ENCODE data around the gene MYADML2.

Gene MYADML2

DNA sequence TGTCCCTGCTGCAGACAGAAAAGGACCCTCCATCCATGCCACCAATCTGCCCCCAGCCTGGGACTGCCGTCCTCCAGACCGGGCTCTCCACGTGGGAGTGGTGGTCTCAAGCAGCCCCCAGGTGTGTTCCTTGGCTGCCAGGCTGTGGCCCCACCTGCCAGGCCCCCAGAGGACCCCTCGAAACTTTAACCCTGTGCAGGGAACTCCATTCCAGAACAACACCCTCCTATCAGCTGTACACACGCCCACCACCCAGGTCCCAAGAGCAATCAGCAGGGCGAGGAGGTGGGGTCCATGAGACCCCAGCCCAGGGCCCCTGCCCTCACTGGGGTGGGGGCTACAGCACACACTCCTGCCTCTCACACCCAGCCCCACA lies 11.3 kb downstream of the MYADML2 start:
- Histone ChIP-seq H3K9ac (ENCODE audit: low read depth, low read length) (no peak overlapping the region), H3K27me3 (ENCODE audit: control insufficient read depth, insufficient read depth, low read length) (peaks cover 4% of the 10 kb centered on the region), H3K9me3 (ENCODE audit: control insufficient read depth, insufficient read depth, low read length) (no peaks in the 10 kb centered on the region), H3K4me1 (ENCODE audit: control insufficient read depth, insufficient read depth, low read length) (no peaks in the 10 kb centered on the region), H3K4me3 (ENCODE audit: low read depth, low read length) (no peak overlapping the region), H3K36me3 (ENCODE audit: control insufficient read depth, insufficient read depth, low read length) (peaks cover 17% of the 10 kb centered on the region)

DNA sequence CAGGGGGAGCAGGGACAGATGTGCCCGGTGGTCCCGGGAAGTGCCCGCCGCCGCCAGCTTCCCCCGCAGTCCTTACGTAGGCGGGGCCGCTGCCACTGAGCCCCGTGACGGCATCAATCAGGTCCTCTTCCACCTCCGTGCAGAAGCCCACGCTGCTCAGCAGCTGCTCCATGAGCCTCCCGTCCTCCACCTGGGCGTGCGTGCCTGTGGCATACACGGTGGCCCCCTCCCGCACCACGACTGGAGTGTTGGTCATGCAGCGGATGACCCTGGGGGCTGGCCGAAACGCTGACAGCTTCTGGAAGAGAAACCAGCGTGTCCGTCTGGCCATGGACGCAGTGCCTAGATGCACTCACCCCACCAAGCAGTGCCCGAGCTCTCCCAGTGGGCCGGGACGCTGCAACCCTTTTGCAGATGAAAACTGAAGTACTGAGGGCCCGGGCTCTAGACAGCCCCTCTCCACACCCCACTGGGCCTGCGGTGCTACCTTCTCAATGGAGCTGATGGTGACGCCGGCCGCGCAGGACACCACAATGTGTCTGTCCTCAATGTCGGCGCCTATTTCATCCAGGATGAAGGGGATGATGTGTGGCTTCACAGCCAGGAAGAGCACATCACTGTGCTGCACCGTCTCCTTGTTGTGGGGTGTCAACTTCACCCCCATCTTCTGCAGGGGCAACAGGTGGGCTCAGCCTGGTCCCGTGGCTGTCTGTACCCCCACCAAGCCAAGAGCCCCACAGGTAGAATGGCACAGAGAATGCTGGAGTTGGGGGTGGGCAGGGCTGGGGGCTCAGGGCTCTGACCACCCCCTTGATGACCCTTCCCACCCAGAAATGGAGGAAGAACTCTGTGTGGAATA lies 12.0 kb downstream of the MYADML2 start:
- Histone ChIP-seq H3K4me3 (ENCODE audit: low read depth, low read length) (no peak overlapping the region), H3K27me3 (ENCODE audit: control insufficient read depth, insufficient read depth, low read length) (peaks cover 4% of the 10 kb centered on the region), H3K36me3 (ENCODE audit: control insufficient read depth, insufficient read depth, low read length) (peaks cover 17% of the 10 kb centered on the region), H3K9me3 (ENCODE audit: control insufficient read depth, insufficient read depth, low read length) (no peaks in the 10 kb centered on the region), H3K9ac (ENCODE audit: low read depth, low read length) (no peak overlapping the region), H3K4me1 (ENCODE audit: control insufficient read depth, insufficient read depth, low read length) (no peaks in the 10 kb centered on the region)

DNA sequence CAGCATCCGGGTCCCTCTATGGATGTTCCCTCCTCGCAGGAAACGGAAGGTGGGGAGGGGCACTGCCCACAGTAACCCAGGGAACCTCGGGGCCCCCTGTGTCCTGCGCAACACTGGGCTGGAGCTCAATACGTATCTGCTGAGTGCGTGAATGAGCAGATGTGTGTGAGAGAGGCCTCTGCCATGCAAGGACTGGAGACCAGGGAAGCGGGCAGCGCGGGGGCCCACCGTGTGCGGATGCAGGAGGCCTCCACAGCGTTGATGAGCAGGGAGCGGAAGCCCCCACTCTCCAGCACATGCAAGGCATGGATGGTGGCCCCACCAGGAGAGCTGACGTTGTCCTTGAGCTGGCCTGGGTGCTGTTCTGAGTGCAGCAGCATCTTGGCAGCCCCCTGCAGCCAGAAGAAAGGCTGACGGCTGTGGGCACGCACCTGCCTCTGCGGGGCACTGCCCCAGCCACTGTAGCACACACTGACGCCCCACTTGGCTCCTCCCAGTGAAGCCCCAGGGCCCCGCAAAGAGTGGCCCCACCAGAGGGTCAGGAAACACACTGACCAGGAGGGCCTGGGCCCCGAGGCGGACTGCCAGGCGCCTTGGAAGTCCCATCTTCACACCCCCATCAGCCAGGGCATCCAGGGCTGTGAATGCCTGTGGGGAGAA lies 12.8 kb downstream of the MYADML2 start:
- no peak overlapping the region for H3K9ac ChIP-seq (ENCODE audit: low read depth, low read length)
- no peak overlapping the region for H3K4me3 ChIP-seq (ENCODE audit: low read depth, low read length)
- no peaks in the 10 kb centered on the region for H3K4me1 ChIP-seq (ENCODE audit: control insufficient read depth, insufficient read depth, low read length)
- no peaks in the 10 kb centered on the region for H3K9me3 ChIP-seq (ENCODE audit: control insufficient read depth, insufficient read depth, low read length)
- H3K27me3 ChIP-seq (ENCODE audit: control insufficient read depth, insufficient read depth, low read length): peaks cover 4% of the 10 kb centered on the region
- peaks cover 17% of the 10 kb centered on the region for H3K36me3 ChIP-seq (ENCODE audit: control insufficient read depth, insufficient read depth, low read length)

DNA sequence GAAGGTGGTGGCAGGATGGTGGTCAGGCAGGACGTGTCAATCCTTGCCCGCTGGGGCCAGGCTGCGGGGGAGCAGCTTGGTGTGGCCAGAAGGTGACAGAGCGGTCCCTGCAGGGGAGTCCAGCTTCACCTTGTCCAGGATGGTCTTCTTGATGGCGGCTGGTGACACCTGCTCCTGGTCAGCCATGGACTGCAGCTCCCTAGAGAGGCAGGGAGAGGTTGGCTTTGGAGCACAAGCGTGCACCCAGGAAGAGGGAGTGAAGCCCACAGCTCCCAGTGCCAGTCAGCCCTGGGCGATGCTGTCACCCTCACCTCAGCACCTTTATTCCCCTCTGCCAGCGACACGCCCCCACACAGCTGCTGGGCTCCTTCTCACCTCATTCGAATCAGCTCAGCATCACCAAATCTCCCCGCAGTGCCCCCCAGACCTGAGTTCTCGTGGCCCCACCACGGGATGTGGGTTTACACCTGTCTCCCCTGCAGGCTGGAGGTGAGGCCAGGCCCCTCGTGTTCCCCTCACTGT lies 13.8 kb downstream of the MYADML2 start:
- Histone ChIP-seq H3K4me1 (ENCODE audit: control insufficient read depth, insufficient read depth, low read length) (no peaks in the 10 kb centered on the region), H3K9me3 (ENCODE audit: control insufficient read depth, insufficient read depth, low read length) (no peaks in the 10 kb centered on the region), H3K36me3 (ENCODE audit: control insufficient read depth, insufficient read depth, low read length) (peaks cover 17% of the 10 kb centered on the region), H3K4me3 (ENCODE audit: low read depth, low read length) (no peak overlapping the region), H3K27me3 (ENCODE audit: control insufficient read depth, insufficient read depth, low read length) (peaks cover 4% of the 10 kb centered on the region), H3K9ac (ENCODE audit: low read depth, low read length) (no peak overlapping the region)

DNA sequence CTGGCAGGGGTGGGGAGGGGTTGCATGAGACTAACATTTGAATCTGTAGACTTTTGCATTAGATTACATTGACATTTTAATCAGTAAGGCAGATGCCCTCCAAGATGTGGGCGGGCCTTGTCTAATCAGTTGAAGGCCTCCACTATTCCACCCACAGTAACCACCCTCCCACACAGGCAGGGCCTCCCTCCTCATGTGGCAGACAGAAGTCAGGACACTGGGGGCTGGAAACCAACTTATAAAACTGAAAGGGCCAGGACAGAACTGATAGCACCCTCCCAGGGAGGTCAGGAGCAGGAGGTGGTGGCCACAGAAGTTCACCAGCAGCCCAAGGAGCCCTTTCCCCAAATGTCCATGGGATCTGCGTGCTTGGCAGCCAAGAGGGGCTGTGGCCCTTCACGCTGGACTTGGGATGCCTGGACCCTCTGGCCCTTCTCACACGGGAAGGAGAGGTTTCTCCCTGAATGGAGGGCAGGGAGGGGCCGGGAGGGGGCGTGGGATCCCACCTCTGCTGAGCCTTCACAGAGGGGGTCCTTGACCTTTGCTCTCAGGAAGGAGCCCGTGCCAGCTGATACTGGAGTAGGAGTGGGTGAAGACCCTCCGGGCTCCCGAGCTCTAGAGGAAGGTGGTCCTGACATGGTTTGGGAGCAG lies 14.6 kb downstream of the MYADML2 start:
- H3K9me3 ChIP-seq (ENCODE audit: control insufficient read depth, insufficient read depth, low read length): no peaks in the 10 kb centered on the region
- no peaks in the 10 kb centered on the region for H3K4me1 ChIP-seq (ENCODE audit: control insufficient read depth, insufficient read depth, low read length)
- H3K27me3 ChIP-seq (ENCODE audit: control insufficient read depth, insufficient read depth, low read length): peaks cover 3% of the 10 kb centered on the region
- no peak overlapping the region for H3K9ac ChIP-seq (ENCODE audit: low read depth, low read length)
- no peak overlapping the region for H3K4me3 ChIP-seq (ENCODE audit: low read depth, low read length)
- H3K36me3 ChIP-seq (ENCODE audit: control insufficient read depth, insufficient read depth, low read length): peaks cover 17% of the 10 kb centered on the region

DNA sequence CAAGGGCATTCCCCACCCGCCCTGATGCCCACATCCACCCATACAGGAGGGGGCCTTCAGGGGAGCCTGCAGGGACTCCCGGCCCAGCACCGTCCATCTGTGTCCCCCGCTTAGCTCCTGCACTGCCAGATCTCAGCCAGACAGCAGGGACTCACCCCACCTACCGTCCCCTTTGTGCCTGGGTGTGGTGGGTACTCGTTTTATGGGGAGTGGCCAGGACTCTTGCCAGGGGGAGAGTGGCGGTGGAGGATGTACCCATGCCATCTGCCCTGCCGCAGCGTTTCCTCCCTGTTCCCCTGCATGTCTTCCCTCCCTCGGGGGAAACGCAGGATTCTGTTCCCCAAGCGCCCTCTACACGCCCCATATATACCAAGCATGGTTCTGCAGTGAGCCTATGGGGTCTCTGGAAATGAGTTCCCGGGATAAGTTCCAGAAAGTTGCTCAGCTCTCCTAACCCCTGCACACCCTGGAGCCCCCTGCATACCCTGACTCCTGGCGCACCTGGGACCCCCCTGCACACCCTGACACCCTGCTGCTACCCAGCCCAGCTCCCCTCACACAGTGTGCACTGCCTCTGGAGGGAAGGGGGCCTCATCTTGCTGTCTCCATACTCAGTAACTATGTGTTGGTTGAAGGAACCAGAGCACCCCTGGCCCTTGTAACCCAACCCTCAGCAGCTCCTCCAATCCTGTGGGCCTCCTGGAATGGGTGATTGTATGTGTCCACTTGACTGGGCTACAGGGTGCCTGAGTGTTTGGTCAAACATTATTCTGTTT lies 15.3 kb downstream of the MYADML2 start:
- Histone ChIP-seq H3K27me3 (ENCODE audit: control insufficient read depth, insufficient read depth, low read length) (peaks cover 3% of the 10 kb centered on the region), H3K4me1 (ENCODE audit: control insufficient read depth, insufficient read depth, low read length) (no peaks in the 10 kb centered on the region), H3K36me3 (ENCODE audit: control insufficient read depth, insufficient read depth, low read length) (peaks cover 17% of the 10 kb centered on the region), H3K4me3 (ENCODE audit: low read depth, low read length) (no peak overlapping the region), H3K9me3 (ENCODE audit: control insufficient read depth, insufficient read depth, low read length) (no peaks in the 10 kb centered on the region), H3K9ac (ENCODE audit: low read depth, low read length) (no peak overlapping the region)

DNA sequence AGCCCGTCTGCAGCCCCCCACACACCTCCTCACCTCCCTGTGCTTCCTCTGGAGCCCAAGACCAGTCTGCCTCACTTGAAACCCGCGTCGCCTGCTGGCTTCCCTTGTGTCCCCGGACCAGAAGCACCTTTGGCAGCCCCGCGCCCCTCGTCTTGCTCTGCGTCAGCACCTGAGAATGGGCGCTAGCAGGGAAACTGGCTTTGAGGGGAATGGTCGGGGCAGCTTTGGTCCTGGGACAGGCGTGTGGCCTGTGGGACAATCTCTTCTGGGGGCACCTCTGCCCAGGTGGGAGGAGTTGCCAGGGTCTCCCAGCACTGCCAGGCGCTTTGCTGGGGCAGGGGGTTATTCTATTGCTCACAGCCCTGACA lies 15.9 kb downstream of the MYADML2 start:
- no peak overlapping the region for H3K4me3 ChIP-seq (ENCODE audit: low read depth, low read length)
- peaks cover 17% of the 10 kb centered on the region for H3K36me3 ChIP-seq (ENCODE audit: control insufficient read depth, insufficient read depth, low read length)
- H3K27me3 ChIP-seq (ENCODE audit: control insufficient read depth, insufficient read depth, low read length): peaks cover 3% of the 10 kb centered on the region
- H3K9ac ChIP-seq (ENCODE audit: low read depth, low read length): no peak overlapping the region
- H3K9me3 ChIP-seq (ENCODE audit: control insufficient read depth, insufficient read depth, low read length): no peaks in the 10 kb centered on the region
- H3K4me1 ChIP-seq (ENCODE audit: control insufficient read depth, insufficient read depth, low read length): peaks cover 2% of the 10 kb centered on the region

DNA sequence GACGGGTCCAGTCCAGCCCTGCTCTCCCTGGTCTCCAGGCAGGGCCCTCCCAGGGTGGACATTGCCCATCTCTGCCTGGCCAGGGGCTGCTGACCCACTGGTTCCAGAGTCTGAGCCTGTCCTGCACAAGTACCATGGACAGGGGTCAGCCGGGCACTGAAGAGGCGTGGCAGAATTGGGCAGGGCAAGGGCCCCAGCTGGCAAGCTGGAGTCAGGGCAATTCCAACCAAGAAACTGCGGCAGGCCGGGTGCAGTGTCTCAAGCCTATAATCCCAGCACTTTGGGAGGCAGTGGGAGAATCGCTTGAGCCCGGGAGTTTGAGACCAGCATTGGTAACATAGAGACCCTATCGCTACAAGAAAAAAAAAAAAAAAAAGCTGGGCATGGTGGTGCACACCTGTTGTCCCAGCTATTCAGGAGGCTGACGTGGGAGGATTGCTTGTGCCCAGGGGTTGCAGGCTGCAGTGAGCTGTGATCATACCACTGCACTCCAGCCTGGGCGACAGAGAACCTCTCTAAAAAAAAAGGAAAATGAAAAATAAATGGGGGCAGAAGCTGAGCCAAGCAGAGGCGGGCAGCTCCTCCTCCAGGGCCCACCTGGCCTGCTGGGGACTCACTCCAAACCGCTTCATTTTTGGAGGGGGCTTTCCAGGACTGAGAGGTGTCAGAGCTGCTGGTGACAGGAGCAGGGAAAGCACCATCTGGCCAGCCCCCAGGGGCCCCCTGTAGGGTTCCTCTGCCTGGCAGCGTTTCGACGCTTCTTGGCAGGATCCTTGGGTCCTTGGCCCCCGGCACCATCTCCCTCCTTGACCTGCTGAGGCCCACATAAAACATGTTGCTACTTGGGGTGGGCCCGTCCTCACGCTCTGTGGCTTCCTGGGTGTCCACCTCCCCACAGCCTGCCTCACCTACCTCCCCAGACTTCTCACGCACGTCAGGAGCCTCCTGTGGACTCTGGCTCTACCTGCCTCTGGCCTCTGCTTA lies 16.6 kb downstream of the MYADML2 start:
- Histone ChIP-seq H3K27me3 (ENCODE audit: control insufficient read depth, insufficient read depth, low read length) (peaks cover 3% of the 10 kb centered on the region), H3K9me3 (ENCODE audit: control insufficient read depth, insufficient read depth, low read length) (no peaks in the 10 kb centered on the region), H3K4me3 (ENCODE audit: low read depth, low read length) (no peak overlapping the region), H3K36me3 (ENCODE audit: control insufficient read depth, insufficient read depth, low read length) (peaks cover 17% of the 10 kb centered on the region), H3K4me1 (ENCODE audit: control insufficient read depth, insufficient read depth, low read length) (peaks cover 5% of the 10 kb centered on the region), H3K9ac (ENCODE audit: low read depth, low read length) (no peak overlapping the region)

DNA sequence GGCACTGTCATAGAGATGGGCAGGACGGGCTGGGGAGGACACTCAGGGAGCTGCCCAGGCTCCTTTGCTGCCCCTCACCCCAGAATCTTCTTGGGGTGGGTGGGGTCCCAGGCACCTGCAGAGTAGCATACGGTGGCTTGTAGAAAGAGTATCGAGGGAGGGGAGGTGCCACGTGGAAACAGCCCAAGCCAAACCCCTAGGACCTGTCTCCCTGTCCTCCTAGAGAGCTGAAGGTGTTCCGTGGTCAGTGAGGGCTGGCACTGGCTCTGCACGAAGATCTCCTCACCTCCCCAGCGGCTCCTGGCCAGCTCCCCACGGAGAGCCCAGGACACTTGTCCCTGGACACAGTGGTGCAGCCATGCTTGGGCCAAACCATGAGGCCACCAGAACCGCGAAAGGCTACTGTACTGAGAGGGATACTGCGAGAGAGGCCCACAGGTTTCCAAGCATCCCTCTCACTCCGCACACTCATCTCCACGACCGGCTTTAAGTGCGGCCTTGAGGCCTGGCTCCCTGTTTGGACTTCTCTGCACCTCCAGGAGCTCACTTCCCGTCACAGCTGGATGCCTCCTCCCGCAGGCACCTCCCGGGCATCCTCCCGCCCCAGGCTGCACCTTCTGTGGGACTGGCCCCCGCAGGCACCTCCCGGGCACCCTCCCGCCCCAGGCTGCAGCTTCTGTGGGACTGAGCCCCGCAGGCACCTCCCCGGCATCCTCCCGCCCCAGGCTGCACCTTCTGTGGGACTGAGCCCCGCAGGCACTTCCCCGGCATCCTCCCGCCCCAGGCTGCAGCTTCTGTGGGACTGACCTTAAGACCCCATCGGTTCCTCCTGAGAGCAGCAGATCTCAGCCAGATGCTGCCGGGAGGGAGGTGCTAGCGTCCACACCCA lies 17.5 kb downstream of the MYADML2 start:
- Histone ChIP-seq H3K4me1 (ENCODE audit: control insufficient read depth, insufficient read depth, low read length) (peaks cover 9% of the 10 kb centered on the region), H3K9me3 (ENCODE audit: control insufficient read depth, insufficient read depth, low read length) (no peaks in the 10 kb centered on the region), H3K27me3 (ENCODE audit: control insufficient read depth, insufficient read depth, low read length) (peaks cover 3% of the 10 kb centered on the region), H3K9ac (ENCODE audit: low read depth, low read length) (no peak overlapping the region), H3K4me3 (ENCODE audit: low read depth, low read length) (peak overlapping the region; percentile 72), H3K36me3 (ENCODE audit: control insufficient read depth, insufficient read depth, low read length) (peaks cover 9% of the 10 kb centered on the region)
